GM11168 (cell line): ENCODE results near the gene DTD1.
"Not testable (repeated sequence)": the region's sequence is repeated elsewhere in the genome, so short reads cannot be mapped to it uniquely, and the experiment has no call there.

Source experiments
- in situ Hi-C: fragments of 300-500 bp; cut with MboI; formaldehyde crosslinking; loops from one replicate; pipeline ENCODE4 v1.12.0; 2022; ENCODE audit warnings: low sequenced_read_pairs; ENCODE audit not compliant: unreplicated experiment

The DTD1 gene

GRCh38 chr20:18780385-18781130, 192.7 kb downstream of the DTD1 start:
- in situ Hi-C loops: no loop called here

- in situ Hi-C loops: no loop called here
Observed at GRCh38 chr20:18781509-18781908, 193.7 kb downstream of the DTD1 start.

GRCh38 chr20:18783385-18783959, 195.6 kb downstream of the DTD1 start:
- in situ Hi-C loops: no loop called here

- in situ Hi-C loops: not testable (repeated sequence)
Observed at GRCh38 chr20:18787046-18787445, 199.2 kb downstream of the DTD1 start.

GRCh38 chr20:18788021-18788420, 200.2 kb downstream of the DTD1 start:
- in situ Hi-C loops: no loop called here

GRCh38 chr20:18790787-18791186, 202.9 kb downstream of the DTD1 start:
- in situ Hi-C loops: no loop called here

- in situ Hi-C loops: no loop called here
Observed at GRCh38 chr20:18793625-18794427, 206.0 kb downstream of the DTD1 start.

- in situ Hi-C loops: no loop called here
Observed at GRCh38 chr20:18794428-18794787, 206.6 kb downstream of the DTD1 start.

GRCh38 chr20:18795366-18795765, 207.5 kb downstream of the DTD1 start:
- in situ Hi-C loops: no loop called here

GRCh38 chr20:18796282-18796833, 208.5 kb downstream of the DTD1 start:
- in situ Hi-C loops: no loop called here

GRCh38 chr20:18801516-18801915, 213.7 kb downstream of the DTD1 start:
- in situ Hi-C loops: no loop called here

- in situ Hi-C loops: no loop called here
Observed at GRCh38 chr20:18802012-18802634, 214.3 kb downstream of the DTD1 start.

- in situ Hi-C loops: no loop called here
Observed at GRCh38 chr20:18805881-18806280, 218.0 kb downstream of the DTD1 start.

- in situ Hi-C loops: no loop called here
Observed at GRCh38 chr20:18808712-18809111, 220.9 kb downstream of the DTD1 start.

GRCh38 chr20:18811186-18811585, 223.3 kb downstream of the DTD1 start:
- in situ Hi-C loops: no loop called here

- in situ Hi-C loops: no loop called here
Observed at GRCh38 chr20:18811904-18812303, 224.1 kb downstream of the DTD1 start.

GRCh38 chr20:18813483-18813882, 225.6 kb downstream of the DTD1 start, which contains the start of gene SCP2D1:
Gene SCP2D1, plus strand, starts transcription at chr20:18813783. Its CDS starts 33 bp downstream, at chr20:18813816.
- in situ Hi-C loops: no loop called here

GRCh38 chr20:18815194-18815942, 227.5 kb downstream of the DTD1 start:
- in situ Hi-C loops: no loop called here
